Measurements from ENCODE around the gene BMP5. TPM values are rescaled to one million over a fixed set of nuclear protein-coding genes. Genes with fewer than 3 reads are reported as not detected.

Gene BMP5
- total and polyA plus RNA-seq, 2 of the 13 experiments (the other 11 are each of a cell fraction or from before 2014, with no cell fraction given) = not detected

- TF ChIP-seq ZNF616 (CRISPR knock-in tag; IDR thresholded peaks at IDR 0.05; ENCODE audit: low read depth) = no peak
- TF ChIP-seq CHCHD3 (CRISPR knock-in tag; IDR thresholded peaks at IDR 0.05) = no peak
- TF ChIP-seq ZNF562 (CRISPR knock-in tag; IDR thresholded peaks at IDR 0.05; ENCODE audit: borderline replicate concordance) = no peak
- TF ChIP-seq ZFX (CRISPR knock-in tag; IDR thresholded peaks at IDR 0.05; ENCODE audit: low read depth) = no peak
- no peak for TF ChIP-seq PBX3 (CRISPR knock-in tag; IDR thresholded peaks at IDR 0.05; ENCODE audit: borderline replicate concordance)
- no peak for TF ChIP-seq ZNF75D (CRISPR knock-in tag; IDR thresholded peaks at IDR 0.05; ENCODE audit: borderline replicate concordance)
- peak; percentile 40; the same call in 1 of the 2 replicates for TF ChIP-seq ARID3A (IDR thresholded peaks at IDR 0.05; ENCODE audit: low read depth, low read length)
- TF ChIP-seq ARID5B (CRISPR knock-in tag; IDR thresholded peaks at IDR 0.05) = peak; percentile 69
- peak; percentile 53; the same call in 1 of the 2 replicates for TF ChIP-seq GATAD2A (CRISPR knock-in tag; IDR thresholded peaks at IDR 0.05)
- TF ChIP-seq UBTF (CRISPR knock-in tag; IDR thresholded peaks at IDR 0.05) = no peak
- TF ChIP-seq FOXP4 (CRISPR knock-in tag; IDR thresholded peaks at IDR 0.05) = no peak
- TF ChIP-seq ZMAT5 (CRISPR knock-in tag; IDR thresholded peaks at IDR 0.05; ENCODE audit: borderline replicate concordance, low read depth) = no peak
- TF ChIP-seq ZBTB34 (CRISPR knock-in tag; IDR thresholded peaks at IDR 0.05) = no peak
- no peak for TF ChIP-seq ZNF235 (CRISPR knock-in tag; IDR thresholded peaks at IDR 0.05; ENCODE audit: borderline replicate concordance)
- TF ChIP-seq U2AF2 (IDR thresholded peaks at IDR 0.05; ENCODE audit: low read depth, low read length) = no peak
Observed at GRCh38 chr6:55886185-55886836, 10.9 kb upstream of the BMP5 start (continued).
